ENCODE data around the gene MED12L. TPM values are rescaled to one million over a fixed set of nuclear protein-coding genes. Genes with fewer than 3 reads are reported as not detected.

Gene MED12L
- polyA plus RNA-seq, 1 of the 3 experiments (the other 2 are of a cell fraction) = 0.03 TPM

GRCh38 chr3:151430821-151431484 lies 345.5 kb downstream of the MED12L start:
- TF ChIP-seq TCF12 (IDR thresholded peaks at IDR 0.05) (no peak), MAX (IDR thresholded peaks at IDR 0.05; ENCODE audit: low read depth) (no peak), TEAD4 (IDR thresholded peaks at IDR 0.05; ENCODE audit: borderline replicate concordance, insufficient read depth) (no peak), FOXM1 (IDR thresholded peaks at IDR 0.05; ENCODE audit: low read depth) (no peak), PBX3 (IDR thresholded peaks at IDR 0.05) (no peak)
- Histone ChIP-seq H4K20me1 (ENCODE audit: insufficient read depth) (no peaks in the 10 kb centered on the region), H3F3A (replicated peaks; ENCODE audit: insufficient read depth) (peaks cover 12% of the 10 kb centered on the region), H3K4me3 (ENCODE audit: low read depth in 2 of 2, low read length in 1 of 2) (no peak overlapping the region), H3K4me2 (no peak overlapping the region), H3K9me3 (no peaks in the 10 kb centered on the region), H2AFZ (ENCODE audit: low read depth) (no peak overlapping the region), H3K27me3 (ENCODE audit: insufficient read depth) (no peaks in the 10 kb centered on the region), H3K79me2 (ENCODE audit: insufficient read depth) (no peaks in the 10 kb centered on the region), H3K9me2 (no peaks in the 10 kb centered on the region), H3K9ac (no peak overlapping the region), H3K27ac (ENCODE audit: low read depth in 2 of 2, low read length in 1 of 2) (no peak overlapping the region), H3K36me3 (replicated peaks in 1 of 2; ENCODE audit: control insufficient read depth in 1 of 2, insufficient read depth in 2 of 2, low read length in 1 of 2) (peaks cover 0 to 7% of the 10 kb centered on the region in 2 experiments), H3K4me1 (ENCODE audit: control insufficient read depth in 1 of 2, insufficient read depth in 2 of 2, low read depth in 1 of 2, low read length in 1 of 2) (peaks cover 0 to 4% of the 10 kb centered on the region in 2 experiments; a peak in 1 of 4 replicates)
- POLR2A ChIA-PET = no interaction called here
- DNase-seq = no peak
- WGBS (ENCODE audit: low lambda C conversion rate) = 57% methylated on average over 5 of the region's 5 CpGs
- CTCF ChIA-PET = interaction anchor here (0.6 to 1.8 kb wide), 4 partner anchors 8 to 408 kb away, joined by 3 to 4 read pairs (median 3); no protein-coding TSS in a partner anchor

GRCh38 chr3:151431940-151432339 lies 346.5 kb downstream of the MED12L start:
- DNase-seq = no peak
- H3F3A ChIP-seq (replicated peaks; ENCODE audit: insufficient read depth) = peaks cover 15% of the 10 kb centered on the region
- CTCF ChIA-PET = interaction anchor here (0.9 to 1.3 kb wide), 2 partner anchors 264 to 407 kb away, joined by 3 read pairs; no protein-coding TSS in a partner anchor
- H3K79me2 ChIP-seq (ENCODE audit: insufficient read depth) = no peaks in the 10 kb centered on the region
- POLR2A ChIA-PET = no interaction called here
- H3K27ac ChIP-seq (ENCODE audit: low read depth in 2 of 2, low read length in 1 of 2) = no peak overlapping the region
- no peaks in the 10 kb centered on the region for H3K9me2 ChIP-seq
- peaks cover 0 to 4% of the 10 kb centered on the region in 2 experiments; a peak in 1 of 4 replicates for H3K4me1 ChIP-seq (ENCODE audit: control insufficient read depth in 1 of 2, insufficient read depth in 2 of 2, low read depth in 1 of 2, low read length in 1 of 2)
- no peaks in the 10 kb centered on the region for H4K20me1 ChIP-seq (ENCODE audit: insufficient read depth)
- no peaks in the 10 kb centered on the region for H3K9me3 ChIP-seq
- no peak overlapping the region for H3K4me2 ChIP-seq
- no peak for TF ChIP-seq EZH2phosphoT487 (IDR thresholded peaks at IDR 0.05; ENCODE audit: borderline replicate concordance, low read depth)
- no peak for TF ChIP-seq SIN3A (IDR thresholded peaks at IDR 0.05; ENCODE audit: borderline replicate concordance, low read depth, low read length)
- TF ChIP-seq RXRA (IDR thresholded peaks at IDR 0.05; ENCODE audit: borderline replicate concordance, low read depth) = no peak
- no peak for TF ChIP-seq IRF3 (IDR thresholded peaks at IDR 0.05; ENCODE audit: low read depth, low read length)
- TF ChIP-seq FOXM1 (IDR thresholded peaks at IDR 0.05; ENCODE audit: low read depth) = no peak
- TF ChIP-seq GABPA (IDR thresholded peaks at IDR 0.05; ENCODE audit: low read depth) = no peak
- no peak for TF ChIP-seq RAD21 (IDR thresholded peaks at IDR 0.05; ENCODE audit: low read length)
- TF ChIP-seq MXI1 (IDR thresholded peaks at IDR 0.05; ENCODE audit: low read depth, low read length) = no peak
- no peak for TF ChIP-seq NRF1 (IDR thresholded peaks at IDR 0.05; ENCODE audit: low read depth, low read length)
- no peak for TF ChIP-seq NFIC (IDR thresholded peaks at IDR 0.05; ENCODE audit: borderline replicate concordance)
- no peak for TF ChIP-seq MEF2A (IDR thresholded peaks at IDR 0.05; ENCODE audit: borderline replicate concordance, low read depth)
- no peak for TF ChIP-seq JUND (IDR thresholded peaks at IDR 0.05)
- no peak for TF ChIP-seq FOSL2 (IDR thresholded peaks at IDR 0.05; ENCODE audit: borderline replicate concordance, low read depth)
- TF ChIP-seq POLR2AphosphoS5 (IDR thresholded peaks at IDR 0.05; ENCODE audit: low read depth, low read length) = no peak
- WGBS (ENCODE audit: low lambda C conversion rate) = 48% methylated on average over 3 of the region's 3 CpGs
- H3K36me3 ChIP-seq (replicated peaks in 1 of 2; ENCODE audit: control insufficient read depth in 1 of 2, insufficient read depth in 2 of 2, low read length in 1 of 2) = peaks cover 0 to 7% of the 10 kb centered on the region in 2 experiments
- no peak overlapping the region for H2AFZ ChIP-seq (ENCODE audit: low read depth)
- no peaks in the 10 kb centered on the region for H3K27me3 ChIP-seq (ENCODE audit: insufficient read depth)
- H3K4me3 ChIP-seq (ENCODE audit: low read depth in 2 of 2, low read length in 1 of 2) = no peak overlapping the region
- H3K9ac ChIP-seq = no peak overlapping the region

All from SK-N-SH (cell line).